ENCODE measurements around the gene PDS5A. TPM values are rescaled to one million over a fixed set of nuclear protein-coding genes. Genes with fewer than 3 reads are reported as not detected.
"Not testable (repeated sequence)": the region's sequence is repeated elsewhere in the genome, so short reads cannot be mapped to it uniquely, and the experiment has no call there.

PDS5A gene
- total RNA-seq, 1 experiment from 2014 or later: 48.0 TPM

GRCh38 chr4:39905656-39906055, 72.1 kb downstream of the PDS5A start:
- DNase-seq (ENCODE audit: low spot score): no peak

GRCh38 chr4:39905019-39905418, 72.7 kb downstream of the PDS5A start:
- DNase-seq (ENCODE audit: low spot score): not testable (repeated sequence)

GRCh38 chr4:39900966-39901365, 76.7 kb downstream of the PDS5A start:
- DNase-seq (ENCODE audit: low spot score): no peak

- no peak for DNase-seq (ENCODE audit: low spot score)
Observed at GRCh38 chr4:39899291-39899690, 78.4 kb downstream of the PDS5A start.

GRCh38 chr4:39898015-39898414, 79.7 kb downstream of the PDS5A start:
- DNase-seq (ENCODE audit: low spot score): no peak

- no peak for DNase-seq (ENCODE audit: low spot score)
Observed at GRCh38 chr4:39893693-39894072, 84.0 kb downstream of the PDS5A start.

GRCh38 chr4:39892988-39893692, 84.6 kb downstream of the PDS5A start:
- no peak for DNase-seq (ENCODE audit: low spot score)

- no peak for DNase-seq (ENCODE audit: low spot score)
Observed at GRCh38 chr4:39889226-39889625, 88.5 kb downstream of the PDS5A start.

GRCh38 chr4:39888541-39888940, 89.2 kb downstream of the PDS5A start:
- no peak for DNase-seq (ENCODE audit: low spot score)

- DNase-seq (ENCODE audit: low spot score): no peak
Observed at GRCh38 chr4:39883646-39884045, 94.1 kb downstream of the PDS5A start.

- DNase-seq (ENCODE audit: low spot score): no peak
Observed at GRCh38 chr4:39881789-39882188, 95.9 kb downstream of the PDS5A start.

- DNase-seq (ENCODE audit: low spot score): no peak
Observed at GRCh38 chr4:39877971-39878370, 99.7 kb downstream of the PDS5A start.

- DNase-seq (ENCODE audit: low spot score): peak; percentile 28
Observed at GRCh38 chr4:39873823-39874222, 103.9 kb downstream of the PDS5A start.

- DNase-seq (ENCODE audit: low spot score): no peak
Observed at GRCh38 chr4:39865280-39865679, 112.4 kb downstream of the PDS5A start.

- DNase-seq (ENCODE audit: low spot score): no peak
Observed at GRCh38 chr4:39864391-39864790, 113.3 kb downstream of the PDS5A start.

GRCh38 chr4:39860804-39861203, 116.9 kb downstream of the PDS5A start:
- DNase-seq (ENCODE audit: low spot score): no peak

GRCh38 chr4:39855909-39856512, 121.7 kb downstream of the PDS5A start:
- peak; percentile 12 for DNase-seq (ENCODE audit: low spot score)

- no peak for DNase-seq (ENCODE audit: low spot score)
Observed at GRCh38 chr4:39852636-39853035, 125.1 kb downstream of the PDS5A start.

GRCh38 chr4:39850727-39851126, 127.0 kb downstream of the PDS5A start:
- no peak for DNase-seq (ENCODE audit: low spot score)

- DNase-seq (ENCODE audit: low spot score): no peak
Observed at GRCh38 chr4:39846705-39847104, 131.0 kb downstream of the PDS5A start.

- peak; percentile 27 for DNase-seq (ENCODE audit: low spot score)
Observed at GRCh38 chr4:39846120-39846519, 131.6 kb downstream of the PDS5A start.

GRCh38 chr4:39841894-39842293, 135.8 kb downstream of the PDS5A start:
- DNase-seq (ENCODE audit: low spot score): no peak

- DNase-seq (ENCODE audit: low spot score): not testable (repeated sequence)
Observed at GRCh38 chr4:39840516-39840915, 137.2 kb downstream of the PDS5A start.

- no peak for DNase-seq (ENCODE audit: low spot score)
Observed at GRCh38 chr4:39840027-39840426, 137.7 kb downstream of the PDS5A start.
